B cell (primary cell): ENCODE results near the gene SUPT5H.

ENCODE experiments used
- CTCF ChIP-seq: fragments of 200-600 bp; IDR thresholded peaks from one replicate; pipeline ENCODE4 v1.8.0; 2022; ENCODE audit warnings: antibody characterized with exemption, mild to moderate bottlenecking
- EZH2 ChIP-seq: IDR thresholded peaks from 2 replicates; pipeline ENCODE4 v1.6.1; 2012; ENCODE audit warnings: borderline replicate concordance, low read depth, mild to moderate bottlenecking, moderate library complexity, low read length; ENCODE audit not compliant: insufficient read depth, poor library complexity, severe bottlenecking

GRCh38 chr19:39475748-39476147 lies 30.4 kb downstream of the SUPT5H start:
- no peak for TF ChIP-seq CTCF
- no peak for TF ChIP-seq EZH2
